ENCODE results near the gene BCAS3. TPM values are rescaled to one million over a fixed set of nuclear protein-coding genes. Genes with fewer than 3 reads are reported as not detected.

BCAS3 gene
- total RNA-seq, 1 donor from 2014 or later: 64.9 TPM

- peak overlapping the region; percentile 86 for H3K4me3 Mint-ChIP-seq
- peaks cover 3% of the 10 kb centered on the region for H3K27me3 Mint-ChIP-seq (ENCODE audit: low read depth)
- no peaks in the 10 kb centered on the region for H3K9me3 Mint-ChIP-seq
- no peak for TF ChIP-seq CTCF (IDR thresholded peaks at IDR 0.05; ENCODE audit: unreplicated experiment)
- peaks cover 53% of the 10 kb centered on the region for H3K4me1 Mint-ChIP-seq
- H3K36me3 Mint-ChIP-seq: peaks cover 40% of the 10 kb centered on the region
- H3K27ac Mint-ChIP-seq: peak overlapping the region; percentile 92
- peak in 1 of 2 experiments; percentile 68 for DNase-seq (ENCODE audit: low spot score in 2 of 2, unreplicated experiment in 2 of 2)
Observed at GRCh38 chr17:61402978-61403800, 725.5 kb downstream of the BCAS3 start.

- Mint-ChIP-seq H3K9me3 (no peaks in the 10 kb centered on the region), H3K4me3 (peak overlapping the region; percentile 86), H3K27ac (peak overlapping the region; percentile 92), H3K27me3 (ENCODE audit: low read depth) (peaks cover 3% of the 10 kb centered on the region), H3K36me3 (peaks cover 40% of the 10 kb centered on the region), H3K4me1 (peaks cover 59% of the 10 kb centered on the region)
- TF ChIP-seq CTCF (IDR thresholded peaks at IDR 0.05; ENCODE audit: unreplicated experiment): no peak
- no peak for DNase-seq (ENCODE audit: low spot score in 2 of 2, unreplicated experiment in 2 of 2)
Observed at GRCh38 chr17:61403801-61404662, 726.4 kb downstream of the BCAS3 start.

GRCh38 chr17:61404663-61404912 lies 726.9 kb downstream of the BCAS3 start:
- Mint-ChIP-seq H3K4me1 (peaks cover 59% of the 10 kb centered on the region), H3K4me3 (peak overlapping the region; percentile 86), H3K27me3 (ENCODE audit: low read depth) (peaks cover 3% of the 10 kb centered on the region), H3K9me3 (no peaks in the 10 kb centered on the region), H3K27ac (no peak overlapping the region), H3K36me3 (peaks cover 40% of the 10 kb centered on the region)
- no peak for DNase-seq (ENCODE audit: low spot score in 2 of 2, unreplicated experiment in 2 of 2)
- no peak for TF ChIP-seq CTCF (IDR thresholded peaks at IDR 0.05; ENCODE audit: unreplicated experiment)

- Mint-ChIP-seq H3K27me3 (ENCODE audit: low read depth) (peaks cover 3% of the 10 kb centered on the region), H3K4me1 (peaks cover 62% of the 10 kb centered on the region)
- TF ChIP-seq CTCF (IDR thresholded peaks at IDR 0.05; ENCODE audit: unreplicated experiment): no peak
Observed at GRCh38 chr17:61404913-61405685, 727.4 kb downstream of the BCAS3 start.

GRCh38 chr17:61405686-61406536 lies 728.3 kb downstream of the BCAS3 start:
- Mint-ChIP-seq H3K4me1 (peaks cover 69% of the 10 kb centered on the region), H3K9me3 (no peaks in the 10 kb centered on the region), H3K4me3 (peak overlapping the region; percentile 68), H3K36me3 (peaks cover 40% of the 10 kb centered on the region), H3K27ac (peak overlapping the region; percentile 92), H3K27me3 (ENCODE audit: low read depth) (peaks cover 3% of the 10 kb centered on the region)
- TF ChIP-seq CTCF (IDR thresholded peaks at IDR 0.05; ENCODE audit: unreplicated experiment): no peak
- no peak for DNase-seq (ENCODE audit: low spot score in 2 of 2, unreplicated experiment in 2 of 2)

More at GRCh38 chr17:61404913-61405685, 727.4 kb downstream of the BCAS3 start:
- DNase-seq (ENCODE audit: low spot score in 2 of 2, unreplicated experiment in 2 of 2): no peak
- H3K27ac Mint-ChIP-seq: peak overlapping the region; percentile 86
- peaks cover 40% of the 10 kb centered on the region for H3K36me3 Mint-ChIP-seq
- H3K4me3 Mint-ChIP-seq: peak overlapping the region; percentile 86
- H3K9me3 Mint-ChIP-seq: no peaks in the 10 kb centered on the region
